H9 (cell line): ENCODE results near the gene TENM3. TPM values are rescaled to one million over a fixed set of nuclear protein-coding genes. Genes with fewer than 3 reads are reported as not detected.

Source experiments
- DNase-seq: peaks from one replicate; pipeline ENCODE4 v3.0.0-alpha.2; 2017
- H2AFZ ChIP-seq: one replicate; pipeline ENCODE4 v1.6.1; 2013; ENCODE audit warnings: mild to moderate bottlenecking, low read length, control low read depth, moderate library complexity
- H2AK5ac ChIP-seq: 2 replicates; pipeline ENCODE4 v1.6.1; 2013; ENCODE audit warnings: low read length, control low read depth, mixed read lengths; ENCODE audit not compliant: insufficient read length
- H2BK120ac ChIP-seq: one replicate; pipeline ENCODE4 v1.6.1; 2013; ENCODE audit warnings: low read depth, mild to moderate bottlenecking, low read length, control low read depth, inconsistent platforms; ENCODE audit not compliant: poor library complexity, severe bottlenecking
- H2BK12ac ChIP-seq: 2 replicates; pipeline ENCODE4 v1.6.1; 2013; ENCODE audit warnings: low read length, control low read depth, mixed read lengths, low read depth; ENCODE audit not compliant: insufficient read length
- H2BK15ac ChIP-seq: 2 replicates; pipeline ENCODE4 v1.6.1; 2013; ENCODE audit warnings: low read depth, low read length, control low read depth
- H2BK20ac ChIP-seq: one replicate; pipeline ENCODE4 v1.6.1; 2013; ENCODE audit warnings: low read depth, mild to moderate bottlenecking, low read length, control low read depth, inconsistent platforms; ENCODE audit not compliant: poor library complexity, severe bottlenecking
- H2BK5ac ChIP-seq: 2 replicates; pipeline ENCODE4 v1.6.1; 2013; ENCODE audit warnings: low read length, control low read depth, mixed read lengths; ENCODE audit not compliant: insufficient read length
- H3K14ac ChIP-seq: 2 replicates; pipeline ENCODE4 v1.6.1; 2013; ENCODE audit warnings: low read length, control low read depth; ENCODE audit not compliant: insufficient read depth
- H3K18ac ChIP-seq: 2 replicates; pipeline ENCODE4 v1.6.1; 2013; ENCODE audit warnings: low read depth, mild to moderate bottlenecking, mixed read lengths, low read length, control low read depth; ENCODE audit not compliant: insufficient read length
- H3K23ac ChIP-seq: 2 replicates; pipeline ENCODE4 v1.6.1; 2013; ENCODE audit warnings: low read length, control low read depth, mixed read lengths, low read depth; ENCODE audit not compliant: insufficient read length
- H3K23me2 ChIP-seq: 2 replicates; pipeline ENCODE4 v1.6.1; 2013; ENCODE audit warnings: low read depth, mild to moderate bottlenecking, mixed read lengths, low read length, control low read depth; ENCODE audit not compliant: insufficient read length, poor library complexity, severe bottlenecking
- H3K27ac ChIP-seq: 2 replicates; pipeline ENCODE4 v1.5.1; 2013; ENCODE audit warnings: low read length, control low read depth, mixed read lengths, low read depth; ENCODE audit not compliant: insufficient read length
- H3K27me3 ChIP-seq: 2 replicates; pipeline ENCODE4 v1.6.1; 2013; ENCODE audit warnings: low read length, control low read depth, inconsistent platforms; ENCODE audit not compliant: insufficient read depth
- H3K4ac ChIP-seq: 2 replicates; pipeline ENCODE4 v1.6.1; 2013; ENCODE audit warnings: low read depth, mild to moderate bottlenecking, control low read depth, inconsistent platforms, low read length, moderate library complexity
- H3K4me1 ChIP-seq: 2 replicates; pipeline ENCODE4 v1.6.1; 2013; ENCODE audit warnings: low read length, control low read depth, inconsistent platforms; ENCODE audit not compliant: insufficient read depth
- H3K4me2 ChIP-seq: 2 replicates; pipeline ENCODE4 v1.6.1; 2013; ENCODE audit warnings: low read length, control low read depth, mixed read lengths; ENCODE audit not compliant: insufficient read length, insufficient read depth
- H3K56ac ChIP-seq: 2 replicates; pipeline ENCODE4 v1.6.1; 2013; ENCODE audit warnings: low read depth, mild to moderate bottlenecking, mixed read lengths, low read length, control low read depth; ENCODE audit not compliant: insufficient read length
- H3K79me1 ChIP-seq: 2 replicates; pipeline ENCODE4 v1.6.1; 2013; ENCODE audit warnings: low read depth, mild to moderate bottlenecking, moderate library complexity, low read length, control low read depth, inconsistent platforms; ENCODE audit not compliant: insufficient read depth, poor library complexity, severe bottlenecking
- H3K79me2 ChIP-seq: 2 replicates; pipeline ENCODE4 v1.6.1; 2013; ENCODE audit warnings: low read length, control low read depth, inconsistent platforms; ENCODE audit not compliant: insufficient read depth
- H3K9ac ChIP-seq: 2 replicates; pipeline ENCODE4 v1.6.1; 2013; ENCODE audit warnings: low read length, control low read depth, mixed read lengths; ENCODE audit not compliant: insufficient read length; ENCODE audit errors: extremely low read depth
- H3K9me3 ChIP-seq: one replicate; pipeline ENCODE4 v1.6.1; 2013; ENCODE audit warnings: low read depth, low read length, inconsistent platforms; ENCODE audit not compliant: control insufficient read depth
- H3T11ph ChIP-seq: one replicate; pipeline ENCODE4 v1.6.1; 2013; ENCODE audit warnings: mild to moderate bottlenecking, low read length, control low read depth, inconsistent platforms
- H4K20me1 ChIP-seq: one replicate; pipeline ENCODE4 v1.6.1; 2013; ENCODE audit not compliant: control insufficient read depth, insufficient read length, insufficient read depth
- H4K5ac ChIP-seq: 2 replicates; pipeline ENCODE4 v1.6.1; 2013; ENCODE audit warnings: low read depth, mild to moderate bottlenecking, mixed read lengths, low read length, control low read depth; ENCODE audit not compliant: insufficient read length
- H4K8ac ChIP-seq: replicated peaks from 2 replicates; pipeline ENCODE4 v1.6.1; 2013; ENCODE audit warnings: low read length, control low read depth, mixed read lengths, low read depth; ENCODE audit not compliant: insufficient read length
- H4K91ac ChIP-seq: 2 replicates; pipeline ENCODE4 v1.6.1; 2013; ENCODE audit warnings: low read depth, mild to moderate bottlenecking, moderate library complexity, mixed read lengths, low read length, control low read depth; ENCODE audit not compliant: insufficient read length
- H3K27ac Mint-ChIP-seq, 3 experiments: 2 replicates in 2 of 3; 3 replicates in 1 of 3; pipeline ENCODE4 v1.8.0; 2020 to 2021; ENCODE audit warnings: mixed read lengths in 3 of 3, mild to moderate bottlenecking in 1 of 3, moderate library complexity in 1 of 3
- H3K27me3 Mint-ChIP-seq: 2 replicates; pipeline ENCODE4 v1.8.0; 2021; ENCODE audit warnings: low read depth, mild to moderate bottlenecking, moderate library complexity, mixed read lengths
- H3K36me3 Mint-ChIP-seq, 3 experiments: 2 replicates in 2 of 3; 3 replicates in 1 of 3; pipeline ENCODE4 v1.8.0; 2020 to 2021; ENCODE audit warnings: low read depth in 3 of 3, mixed read lengths in 3 of 3; ENCODE audit not compliant: insufficient read depth in 1 of 3
- H3K4me1 Mint-ChIP-seq, 2 experiments: 2 replicates each; pipeline ENCODE4 v1.8.0; 2020; ENCODE audit warnings: mixed read lengths in 2 of 2
- H3K4me3 Mint-ChIP-seq, 2 experiments: 2 replicates in 1 of 2; 3 replicates in 1 of 2; pipeline ENCODE4 v1.8.0; 2020 to 2021; ENCODE audit warnings: mild to moderate bottlenecking in 2 of 2, mixed read lengths in 2 of 2, moderate library complexity in 1 of 2
- H3K9me3 Mint-ChIP-seq, 2 experiments: 2 replicates in 1 of 2; 3 replicates in 1 of 2; pipeline ENCODE4 v1.8.0; 2020; ENCODE audit warnings: mild to moderate bottlenecking in 2 of 2, mixed read lengths in 2 of 2, moderate library complexity in 1 of 2
- CTCF ChIP-seq: fragments of 200-600 bp; sonication (generic); conservative IDR thresholded peaks from 3 replicates; pipeline ENCODE4 v1.8.0; 2021; ENCODE audit warnings: antibody characterized with exemption, mild to moderate bottlenecking
- WGBS: extraction: QIAGEN DNeasy Blood & Tissue Kit; methylation state at CpG from one replicate; pipeline ENCODE4 v1.1.7; 2013; ENCODE audit warnings: missing lambda C conversion rate, low lambda C conversion rate, mixed read lengths; ENCODE audit not compliant: insufficient read length; ENCODE audit errors: extremely low coverage; 5-methylcytosine and 5-hydroxymethylcytosine counted together
- total RNA-seq: library from RNA; stranded (reverse); gene quantifications from 2 replicates; pipeline ENCODE4 v1.2.1, GENCODE V29; 2021

TENM3 gene
- total RNA-seq, 1 experiment from 2014 or later: 49.6 TPM

- Histone ChIP-seq H4K8ac (no peak overlapping the region), H2BK5ac (no peak overlapping the region), H3K79me2 (no peaks in the 10 kb centered on the region), H4K91ac (no peak overlapping the region), H3K9me3 (no peaks in the 10 kb centered on the region), H4K5ac (no peak overlapping the region), H3K27me3 (no peaks in the 10 kb centered on the region), H3K56ac (no peak overlapping the region), H2BK20ac (no peak overlapping the region), H4K20me1 (no peaks in the 10 kb centered on the region), H2BK120ac (no peak overlapping the region), H2AFZ (no peak overlapping the region), H2BK15ac (no peak overlapping the region), H3K4ac (no peak overlapping the region), H3K14ac (no peak overlapping the region), H3K9ac (no peak overlapping the region), H3K23me2 (no peaks in the 10 kb centered on the region), H3T11ph (no peak overlapping the region), H3K4me2 (no peak overlapping the region), H3K18ac (no peak overlapping the region), H3K23ac (no peak overlapping the region), H3K79me1 (no peaks in the 10 kb centered on the region), H3K27ac (no peak overlapping the region), H2BK12ac (no peak overlapping the region), H2AK5ac (no peak overlapping the region), H3K4me1 (peaks cover 4% of the 10 kb centered on the region; the same call in 1 of the 2 replicates)
- peaks cover 7 to 17% (median 9%) of the 10 kb centered on the region in 3 experiments for H3K36me3 Mint-ChIP-seq
- peaks cover 0 to 1% of the 10 kb centered on the region in 2 experiments; a peak in 1 of 5 replicates for H3K9me3 Mint-ChIP-seq
- no peaks in the 10 kb centered on the region for H3K27me3 Mint-ChIP-seq
- peaks cover 6% of the 10 kb centered on the region in 2 experiments; a peak in 3 of 4 replicates for H3K4me1 Mint-ChIP-seq
- no peak for DNase-seq
- TF ChIP-seq CTCF: no peak
- no peak overlapping the region for H3K4me3 Mint-ChIP-seq
- H3K27ac Mint-ChIP-seq: no peak overlapping the region
- WGBS: no CpG with 5 or more reads among the region's 9 CpGs
Measured at GRCh38 chr4:182391111-182391684, 148.0 kb downstream of the TENM3 start.
